Peyer's patch (tissue), 4 donors: ENCODE data around the gene KRTAP5-6. TPM values are rescaled to one million over a fixed set of nuclear protein-coding genes. Genes with fewer than 3 reads are reported as not detected.
"Not testable (repeated sequence)": the region's sequence is repeated elsewhere in the genome, so short reads cannot be mapped to it uniquely, and the experiment has no call there.

Source experiments
- DNase-seq, 3 donors: peaks; one replicate each; pipeline ENCODE4 v3.0.0-alpha.2; 2017 to 2019
- H3K27ac ChIP-seq, 4 donors: fragments of 200-600 bp; sonication (generic); one replicate each; pipeline ENCODE4 v1.5.1; 2016 to 2019
- H3K27me3 ChIP-seq, 2 donors: fragments of 200-600 bp; sonication (generic); one replicate each; pipeline ENCODE4 v1.5.1; 2019
- H3K36me3 ChIP-seq, 3 donors: fragments of 200-600 bp; sonication (generic); one replicate each; pipeline ENCODE4 v1.5.1; 2016 to 2019
- H3K4me1 ChIP-seq, 4 donors: fragments of 200-600 bp; sonication (generic); one replicate each; pipeline ENCODE4 v1.5.1; 2016 to 2019
- H3K4me3 ChIP-seq, 4 donors: fragments of 200-600 bp; sonication (generic); 1 replicate in 3 of 4; 2 replicates in 1 of 4; pipeline ENCODE4 v1.5.1; 2016 to 2019; ENCODE audit warnings: mild to moderate bottlenecking in 1 of 4
- H3K9me3 ChIP-seq, 4 donors: fragments of 200-600 bp; sonication (generic); one replicate each; pipeline ENCODE4 v1.5.1; 2016 to 2019; ENCODE audit warnings: mild to moderate bottlenecking in 1 of 4
- POLR2A ChIP-seq, 2 donors: fragments of 450-650 bp; IDR thresholded peaks; one replicate each; pipeline ENCODE4 v1.5.1; 2017; ENCODE audit warnings: antibody characterized with exemption in 2 of 2, mild to moderate bottlenecking in 2 of 2, moderate library complexity in 2 of 2
- total RNA-seq, 4 donors: library from RNA; depleted of rRNA; stranded (reverse); fragments of >200 nt; gene quantifications; one replicate each; pipeline ENCODE4 v1.1.0, GENCODE V29; 2016
- TF ChIP-seq, protein P1 (sequence below), 6 experiments: fragments of 450-650 bp in 4 of 6; fragments of 200-600 bp in 2 of 6; sonication (generic) in 1 of 6; IDR thresholded peaks; one replicate each; pipeline ENCODE4 v1.5.1; 2017 to 2019; ENCODE audit warnings: antibody characterized with exemption in 6 of 6, mild to moderate bottlenecking in 3 of 6, moderate library complexity in 1 of 6

KRTAP5-6 gene
- total RNA-seq, 4 donors from 2014 or later, result not detected

DNA sequence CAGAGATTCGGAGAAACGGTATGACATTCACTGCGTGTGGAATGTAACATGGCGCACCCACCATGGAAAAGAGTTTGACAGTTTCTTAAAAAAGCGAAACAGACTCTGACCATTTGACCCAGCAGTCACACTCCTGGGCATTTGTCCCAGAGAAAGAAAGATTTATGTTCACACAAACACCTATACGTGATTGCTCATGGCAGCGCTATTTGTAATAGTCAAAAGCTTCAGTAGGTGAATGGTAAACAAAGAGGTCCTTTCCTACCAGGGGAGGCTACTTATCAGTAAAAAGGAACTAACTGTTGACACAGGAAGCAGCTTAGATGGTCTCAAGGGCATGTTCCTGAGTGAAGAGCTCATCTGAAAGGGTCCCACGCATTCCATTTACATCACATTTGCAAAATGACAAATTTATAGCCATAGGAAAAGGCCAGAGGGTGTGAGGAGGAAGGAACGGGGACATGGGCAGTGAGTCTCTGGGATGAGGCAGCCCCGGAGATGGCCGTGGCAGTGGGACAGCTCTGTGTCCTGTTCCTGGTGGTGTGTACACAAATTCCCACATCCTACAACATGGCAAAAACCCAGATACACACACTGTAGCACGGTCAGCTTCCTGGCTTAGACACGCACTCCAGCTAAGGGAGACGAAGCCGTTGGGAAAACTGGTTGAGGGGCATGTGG, 14.6 kb upstream of the KRTAP5-6 start:
- TF ChIP-seq, protein P1, sequence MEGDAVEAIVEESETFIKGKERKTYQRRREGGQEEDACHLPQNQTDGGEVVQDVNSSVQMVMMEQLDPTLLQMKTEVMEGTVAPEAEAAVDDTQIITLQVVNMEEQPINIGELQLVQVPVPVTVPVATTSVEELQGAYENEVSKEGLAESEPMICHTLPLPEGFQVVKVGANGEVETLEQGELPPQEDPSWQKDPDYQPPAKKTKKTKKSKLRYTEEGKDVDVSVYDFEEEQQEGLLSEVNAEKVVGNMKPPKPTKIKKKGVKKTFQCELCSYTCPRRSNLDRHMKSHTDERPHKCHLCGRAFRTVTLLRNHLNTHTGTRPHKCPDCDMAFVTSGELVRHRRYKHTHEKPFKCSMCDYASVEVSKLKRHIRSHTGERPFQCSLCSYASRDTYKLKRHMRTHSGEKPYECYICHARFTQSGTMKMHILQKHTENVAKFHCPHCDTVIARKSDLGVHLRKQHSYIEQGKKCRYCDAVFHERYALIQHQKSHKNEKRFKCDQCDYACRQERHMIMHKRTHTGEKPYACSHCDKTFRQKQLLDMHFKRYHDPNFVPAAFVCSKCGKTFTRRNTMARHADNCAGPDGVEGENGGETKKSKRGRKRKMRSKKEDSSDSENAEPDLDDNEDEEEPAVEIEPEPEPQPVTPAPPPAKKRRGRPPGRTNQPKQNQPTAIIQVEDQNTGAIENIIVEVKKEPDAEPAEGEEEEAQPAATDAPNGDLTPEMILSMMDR (IDR thresholded peaks at IDR 0.05), result no peak
- TF ChIP-seq POLR2A (IDR thresholded peaks at IDR 0.05), result no peak
- Histone ChIP-seq H3K36me3 (no peaks in the 10 kb centered on the region), H3K4me3 (no peak overlapping the region), H3K27ac (no peak overlapping the region), H3K9me3 (no peaks in the 10 kb centered on the region), H3K27me3 (no peaks in the 10 kb centered on the region), H3K4me1 (no peaks in the 10 kb centered on the region)
- DNase-seq, result peak in 2 of 3 donors; percentile 4 to 38

DNA sequence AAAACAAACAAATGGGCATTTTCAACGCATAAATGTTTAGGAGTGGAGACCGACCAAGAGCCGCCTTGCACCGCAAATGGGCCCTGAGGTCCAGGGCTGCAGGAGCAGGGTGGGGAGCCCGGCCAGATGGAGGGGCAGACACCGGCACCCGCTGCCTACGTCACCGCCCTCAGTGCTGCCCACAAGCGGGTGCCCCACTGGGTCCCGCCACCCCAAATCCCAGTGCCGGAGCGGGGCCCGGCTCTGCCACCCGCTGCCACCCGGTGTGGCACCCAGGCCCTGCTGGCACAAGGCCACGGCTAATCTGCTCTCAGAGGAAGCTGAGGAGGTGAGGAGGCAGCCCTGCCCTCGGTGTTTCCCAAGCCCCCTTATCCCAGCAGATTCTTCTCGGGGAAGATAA, 13.8 kb upstream of the KRTAP5-6 start:
- not testable (repeated sequence) for H3K36me3 ChIP-seq, H3K4me1 ChIP-seq, H3K27ac ChIP-seq, H3K4me3 ChIP-seq, H3K9me3 ChIP-seq, DNase-seq, H3K27me3 ChIP-seq

DNA sequence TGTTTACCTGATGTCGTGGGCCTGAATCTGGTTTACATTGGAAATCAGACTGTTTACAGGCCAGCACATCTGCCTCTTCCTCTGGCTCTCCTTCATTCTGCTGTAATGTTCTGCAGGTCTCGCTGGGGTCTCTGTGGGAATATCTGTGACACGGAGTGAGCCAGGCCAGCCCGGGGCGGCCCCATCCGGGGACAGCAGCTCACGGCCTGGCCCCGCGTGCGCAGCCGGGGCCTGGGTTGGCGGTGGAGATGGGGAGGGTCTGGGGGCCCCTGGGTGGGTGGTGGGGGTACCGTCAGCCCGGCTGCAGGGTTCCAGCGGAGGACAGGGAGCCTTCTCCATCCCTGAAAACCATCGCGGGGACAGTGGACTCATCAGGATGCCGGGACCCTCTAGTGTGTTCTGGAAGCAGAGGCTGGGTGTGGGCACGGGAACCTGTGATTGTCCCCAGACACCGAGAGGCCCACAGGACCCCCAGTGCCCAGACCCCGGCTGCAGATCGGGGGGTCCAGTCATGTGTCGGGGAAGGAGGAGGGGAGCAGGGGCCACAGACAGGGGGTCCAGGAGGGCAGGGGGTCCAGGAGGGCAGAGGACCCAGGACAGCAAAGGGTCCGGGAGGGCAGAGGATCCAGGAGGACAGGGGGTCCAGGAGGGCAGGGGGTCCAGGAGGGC, 13.0 kb upstream of the KRTAP5-6 start:
- H3K27me3 ChIP-seq, H3K4me1 ChIP-seq, H3K9me3 ChIP-seq, DNase-seq, H3K4me3 ChIP-seq, H3K27ac ChIP-seq, H3K36me3 ChIP-seq: not testable (repeated sequence)

DNA sequence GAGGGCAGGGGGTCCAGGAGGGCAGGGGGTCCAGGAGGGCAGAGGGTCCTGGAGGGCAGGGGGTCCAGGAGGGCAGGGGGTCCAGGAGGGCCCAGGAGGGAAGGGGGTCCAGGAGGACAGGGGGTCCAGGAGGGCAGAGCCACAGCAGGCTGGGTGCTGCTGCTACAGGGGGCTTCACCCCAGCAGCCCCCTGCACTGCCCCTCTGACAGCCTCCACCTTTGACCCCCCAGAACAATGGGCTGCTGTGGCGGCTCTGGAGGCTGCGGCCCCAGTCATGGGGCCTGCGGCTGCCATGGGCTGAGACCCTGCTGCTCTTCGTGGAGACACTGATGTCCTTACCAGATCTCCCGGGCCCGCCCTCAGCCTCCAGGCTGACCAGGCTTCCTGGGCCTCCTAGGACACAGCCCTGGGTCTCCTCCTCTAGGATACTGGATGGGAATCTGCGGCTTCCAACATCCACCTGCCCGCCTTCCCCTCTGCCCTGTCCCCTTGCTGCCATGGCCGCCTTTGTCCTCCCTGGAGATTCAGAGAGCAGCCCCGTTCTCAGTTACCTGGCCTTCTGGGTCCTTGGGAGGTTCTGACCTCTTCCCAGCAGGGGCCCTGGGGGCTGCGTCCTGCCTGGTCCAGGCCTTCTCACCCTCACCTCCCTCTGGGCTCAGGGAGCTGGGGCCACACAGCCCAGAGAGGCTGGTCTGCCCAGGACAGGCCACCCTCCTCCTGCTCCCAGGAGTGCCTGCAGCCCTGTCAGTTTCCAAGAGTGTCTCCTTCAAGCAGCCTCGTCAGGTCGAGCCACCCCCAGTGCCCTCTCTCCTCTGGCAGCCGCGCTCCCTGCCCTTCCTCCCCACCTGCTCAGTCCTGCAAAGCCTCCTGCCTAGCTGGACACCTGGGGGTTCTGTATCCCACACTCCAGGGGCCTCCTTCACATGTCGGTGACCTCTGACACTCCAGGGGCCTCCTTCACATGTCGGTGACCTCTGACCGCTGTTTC, 11.8 kb upstream of the KRTAP5-6 start:
- H3K27me3 ChIP-seq, H3K9me3 ChIP-seq, H3K4me1 ChIP-seq, H3K4me3 ChIP-seq, H3K36me3 ChIP-seq, H3K27ac ChIP-seq: not testable (repeated sequence)
- DNase-seq, result peak; percentile 13 to 44 (median 43)

DNA sequence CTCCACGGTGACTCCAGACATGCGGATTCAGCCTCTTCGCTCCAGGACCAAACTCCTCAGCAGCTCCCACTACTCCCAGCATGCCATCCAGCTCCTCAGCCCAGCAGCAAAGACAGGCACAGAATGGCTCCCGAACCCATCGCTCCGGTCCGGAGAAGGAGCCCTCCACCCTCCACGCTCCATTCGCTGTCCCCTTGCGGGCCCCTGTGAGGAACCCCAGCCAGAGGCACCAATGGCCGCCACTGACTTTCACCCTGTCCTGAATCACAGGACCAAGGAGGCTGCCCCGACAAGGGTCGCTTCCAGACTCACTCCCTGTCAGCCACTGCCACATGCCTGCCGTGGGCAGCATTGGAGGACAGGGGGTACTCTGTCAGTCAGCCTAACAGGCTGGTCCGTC, 10.8 kb upstream of the KRTAP5-6 start:
- H3K4me3 ChIP-seq, H3K9me3 ChIP-seq, H3K4me1 ChIP-seq, H3K36me3 ChIP-seq, H3K27me3 ChIP-seq, H3K27ac ChIP-seq: not testable (repeated sequence)
- peak in 1 of 3 donors; percentile 33 for DNase-seq

DNA sequence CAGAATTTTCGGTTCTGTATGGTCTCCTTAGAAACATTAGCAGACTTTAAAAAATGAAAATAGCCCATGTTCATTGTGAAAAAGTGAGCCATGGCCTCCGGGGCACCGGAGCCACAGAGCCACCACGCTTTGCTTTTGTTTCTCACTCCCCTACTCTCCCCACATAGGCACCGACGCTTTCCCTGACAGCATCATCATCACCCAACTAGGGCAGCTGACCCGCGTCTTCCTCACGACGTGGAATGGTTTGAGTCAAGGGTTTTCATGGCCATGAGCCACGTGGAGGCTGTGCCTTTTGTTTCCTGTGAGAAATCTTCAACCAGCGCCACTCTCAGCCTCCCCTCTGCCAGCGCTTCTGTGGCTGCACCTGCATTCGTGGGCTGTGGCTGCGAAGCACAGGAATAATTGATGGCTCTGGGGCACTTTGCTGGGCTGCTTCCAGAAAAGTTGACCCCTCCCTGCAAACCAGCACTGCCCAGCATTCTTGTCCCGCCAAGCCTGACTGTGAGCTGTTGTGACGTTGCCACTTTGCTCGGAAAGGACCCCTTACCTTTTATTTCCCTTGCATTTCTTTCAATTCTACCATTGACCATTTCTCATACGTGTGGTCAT, 8.6 kb upstream of the KRTAP5-6 start:
- not testable (repeated sequence) for H3K36me3 ChIP-seq, H3K9me3 ChIP-seq, H3K4me3 ChIP-seq, H3K27ac ChIP-seq, H3K27me3 ChIP-seq
- DNase-seq, result peak in 1 of 3 donors; percentile 8
- peaks cover 1 to 26% (median 3%) of the 10 kb centered on the region in 4 donors for H3K4me1 ChIP-seq

DNA sequence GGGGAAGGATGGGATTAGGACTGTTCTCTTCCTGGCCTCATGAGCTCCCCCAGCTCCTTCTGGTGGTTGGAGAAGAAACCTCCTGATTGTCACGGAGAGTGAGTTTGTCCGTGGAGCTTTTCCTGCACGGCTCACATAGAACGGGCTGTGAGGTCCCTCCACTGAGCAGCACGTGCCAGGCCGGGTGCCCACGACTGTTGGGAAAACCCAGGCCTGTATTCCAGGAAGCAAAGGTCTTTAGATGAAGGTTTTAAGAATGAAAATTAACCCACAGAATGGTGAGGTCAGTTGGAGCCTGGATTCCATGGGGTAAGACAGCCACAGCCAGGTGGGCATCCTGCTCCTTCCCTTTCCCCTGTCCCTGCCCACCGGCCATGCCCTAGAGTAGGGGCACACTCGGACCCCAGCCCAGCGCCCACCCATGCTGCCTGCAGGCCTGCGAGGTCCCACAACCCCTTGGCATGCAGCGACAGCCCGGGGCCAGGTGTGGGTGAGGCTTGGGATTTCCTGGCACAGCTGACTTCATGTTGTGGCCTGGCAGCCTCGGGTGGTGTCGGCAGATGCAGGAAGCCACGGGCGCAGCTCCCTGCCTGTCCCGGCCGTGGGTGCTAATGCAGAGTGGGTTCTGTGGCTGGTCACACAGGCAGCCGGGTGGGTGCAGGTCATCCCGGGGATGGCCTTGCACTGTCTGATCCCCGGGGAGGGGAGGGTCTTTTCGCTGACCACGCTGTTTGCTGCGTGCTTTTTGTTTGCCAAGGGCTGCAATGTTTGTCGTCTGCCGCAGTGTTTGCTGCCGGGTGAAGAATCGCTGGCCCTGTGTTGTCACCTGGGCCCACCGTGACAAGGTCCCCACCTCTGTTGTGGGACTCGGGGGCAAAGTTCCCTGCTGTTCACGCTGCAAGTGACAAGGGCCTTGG, 7.5 kb upstream of the KRTAP5-6 start:
- H3K36me3 ChIP-seq, H3K27ac ChIP-seq, H3K4me3 ChIP-seq, H3K27me3 ChIP-seq, H3K9me3 ChIP-seq: not testable (repeated sequence)
- peaks cover 3 to 34% (median 8%) of the 10 kb centered on the region in 4 donors for H3K4me1 ChIP-seq
- DNase-seq, result peak in 2 of 3 donors; percentile 11 to 49
